DOHH2 (cell line): ENCODE results near the gene SOCS6.

ENCODE experiments used
- EZH2phosphoT487 ChIP-seq: fragments of 200-600 bp; sonication (generic); IDR thresholded peaks from 2 replicates; pipeline ENCODE4 v1.6.1; 2017; ENCODE audit warnings: borderline replicate concordance, mild to moderate bottlenecking, antibody characterized with exemption, low read length, moderate library complexity, mixed read lengths
- TF ChIP-seq, protein P1 (sequence below): fragments of 200-600 bp; sonication (generic); IDR thresholded peaks from one replicate; pipeline ENCODE4 v1.5.1; 2014; ENCODE audit warnings: antibody characterized with exemption, mild to moderate bottlenecking, low read depth, low read length; ENCODE audit not compliant: poor library complexity, severe bottlenecking

DNA sequence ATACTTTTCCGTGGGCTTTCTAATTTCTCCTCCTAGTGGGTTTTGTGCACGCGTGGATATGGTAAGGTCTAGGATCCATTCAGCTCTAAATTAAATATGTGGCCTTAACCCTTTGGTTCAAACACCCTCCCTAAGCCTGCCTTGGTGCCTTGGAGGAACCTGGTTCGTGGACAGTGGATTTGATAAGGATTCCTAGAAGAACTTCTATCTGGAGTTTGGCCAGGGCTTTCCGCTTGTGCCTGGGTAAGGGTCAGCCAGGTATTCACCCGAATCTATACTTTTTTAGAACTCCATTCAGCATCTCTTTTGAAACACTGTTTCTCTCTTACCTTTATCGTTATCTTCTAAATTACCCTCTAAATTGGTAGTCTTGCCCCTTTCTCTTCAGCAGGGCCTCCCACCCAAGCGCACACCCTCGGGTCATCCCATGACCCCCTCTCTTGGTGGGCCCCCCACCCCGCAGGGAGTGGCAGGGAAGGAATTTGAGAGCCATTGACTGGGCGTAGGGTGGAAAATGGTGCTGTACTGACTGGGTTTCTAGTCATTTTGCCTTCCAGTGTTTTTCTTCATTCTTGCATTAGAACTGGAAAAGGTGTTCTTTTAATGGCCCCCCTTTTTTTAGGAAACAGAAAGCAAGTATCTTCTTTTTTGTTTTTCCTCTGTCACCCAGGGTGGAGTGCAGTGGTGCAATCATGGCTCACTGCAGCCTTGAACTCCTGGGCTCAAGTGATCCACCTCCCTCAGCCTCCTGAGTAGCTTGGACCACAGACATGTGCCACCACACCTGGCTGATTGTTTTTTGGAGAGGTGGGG, 1.8 kb downstream of the SOCS6 start:
- TF ChIP-seq, protein P1, sequence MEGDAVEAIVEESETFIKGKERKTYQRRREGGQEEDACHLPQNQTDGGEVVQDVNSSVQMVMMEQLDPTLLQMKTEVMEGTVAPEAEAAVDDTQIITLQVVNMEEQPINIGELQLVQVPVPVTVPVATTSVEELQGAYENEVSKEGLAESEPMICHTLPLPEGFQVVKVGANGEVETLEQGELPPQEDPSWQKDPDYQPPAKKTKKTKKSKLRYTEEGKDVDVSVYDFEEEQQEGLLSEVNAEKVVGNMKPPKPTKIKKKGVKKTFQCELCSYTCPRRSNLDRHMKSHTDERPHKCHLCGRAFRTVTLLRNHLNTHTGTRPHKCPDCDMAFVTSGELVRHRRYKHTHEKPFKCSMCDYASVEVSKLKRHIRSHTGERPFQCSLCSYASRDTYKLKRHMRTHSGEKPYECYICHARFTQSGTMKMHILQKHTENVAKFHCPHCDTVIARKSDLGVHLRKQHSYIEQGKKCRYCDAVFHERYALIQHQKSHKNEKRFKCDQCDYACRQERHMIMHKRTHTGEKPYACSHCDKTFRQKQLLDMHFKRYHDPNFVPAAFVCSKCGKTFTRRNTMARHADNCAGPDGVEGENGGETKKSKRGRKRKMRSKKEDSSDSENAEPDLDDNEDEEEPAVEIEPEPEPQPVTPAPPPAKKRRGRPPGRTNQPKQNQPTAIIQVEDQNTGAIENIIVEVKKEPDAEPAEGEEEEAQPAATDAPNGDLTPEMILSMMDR, result no peak
- TF ChIP-seq EZH2phosphoT487, result no peak
